Gastrocnemius medialis (tissue), 4 donors: ENCODE data around the gene PSPH.
A peak's percentile ranks its signal among the peaks of the same experiment; 100 is the strongest.

Experiments
- POLR2A ChIP-seq, 2 donors: fragments of 450-650 bp; IDR thresholded peaks; one replicate each; pipeline ENCODE4 v1.6.1; 2017; ENCODE audit warnings: antibody characterized with exemption in 2 of 2, mild to moderate bottlenecking in 2 of 2, moderate library complexity in 2 of 2
- TF ChIP-seq, protein P1 (sequence below), 5 experiments: fragments of 450-650 bp in 3 of 5; fragments of 200-600 bp in 2 of 5; sonication (generic) in 2 of 5; IDR thresholded peaks in 4 of 5; conservative IDR thresholded peaks in 1 of 5; 1 replicate in 4 of 5; 2 replicates in 1 of 5; pipeline ENCODE4 v1.5.1; 2016 to 2019; ENCODE audit warnings: antibody characterized with exemption in 5 of 5, mild to moderate bottlenecking in 3 of 5, moderate library complexity in 3 of 5

DNA sequence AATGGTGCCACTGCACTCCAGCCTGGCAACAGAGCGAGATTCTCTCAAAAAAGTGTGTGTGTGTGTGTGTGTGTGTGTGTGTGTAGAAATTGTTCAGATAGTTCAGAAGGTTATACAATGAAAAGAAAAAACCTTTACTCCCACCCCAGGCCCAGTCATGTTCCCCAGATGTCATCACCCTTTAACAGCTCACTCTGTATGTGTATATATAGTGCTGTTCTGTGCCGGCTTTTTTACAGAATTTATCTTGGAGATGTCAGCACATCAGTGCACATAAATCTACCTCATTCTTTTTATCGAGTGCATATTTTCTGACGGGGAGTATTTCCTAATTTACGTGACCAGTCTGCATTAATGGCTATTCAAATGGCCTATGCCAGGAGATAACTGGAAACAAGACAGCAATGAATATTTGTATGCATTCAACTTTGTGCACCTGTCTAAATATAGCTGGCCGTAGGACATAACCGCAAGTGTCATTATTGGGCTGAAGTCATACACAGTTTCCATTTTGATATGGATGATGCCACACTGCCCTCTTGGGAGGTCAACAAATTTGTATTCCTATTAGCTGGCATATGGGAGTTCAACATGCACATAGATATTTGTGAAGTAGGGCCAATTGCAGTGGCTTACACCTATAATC lies 75.1 kb downstream of the PSPH start:
- TF ChIP-seq, protein P1, sequence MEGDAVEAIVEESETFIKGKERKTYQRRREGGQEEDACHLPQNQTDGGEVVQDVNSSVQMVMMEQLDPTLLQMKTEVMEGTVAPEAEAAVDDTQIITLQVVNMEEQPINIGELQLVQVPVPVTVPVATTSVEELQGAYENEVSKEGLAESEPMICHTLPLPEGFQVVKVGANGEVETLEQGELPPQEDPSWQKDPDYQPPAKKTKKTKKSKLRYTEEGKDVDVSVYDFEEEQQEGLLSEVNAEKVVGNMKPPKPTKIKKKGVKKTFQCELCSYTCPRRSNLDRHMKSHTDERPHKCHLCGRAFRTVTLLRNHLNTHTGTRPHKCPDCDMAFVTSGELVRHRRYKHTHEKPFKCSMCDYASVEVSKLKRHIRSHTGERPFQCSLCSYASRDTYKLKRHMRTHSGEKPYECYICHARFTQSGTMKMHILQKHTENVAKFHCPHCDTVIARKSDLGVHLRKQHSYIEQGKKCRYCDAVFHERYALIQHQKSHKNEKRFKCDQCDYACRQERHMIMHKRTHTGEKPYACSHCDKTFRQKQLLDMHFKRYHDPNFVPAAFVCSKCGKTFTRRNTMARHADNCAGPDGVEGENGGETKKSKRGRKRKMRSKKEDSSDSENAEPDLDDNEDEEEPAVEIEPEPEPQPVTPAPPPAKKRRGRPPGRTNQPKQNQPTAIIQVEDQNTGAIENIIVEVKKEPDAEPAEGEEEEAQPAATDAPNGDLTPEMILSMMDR (IDR thresholded peaks at IDR 0.05 in 4 of 5, conservative IDR thresholded peaks at IDR 0.05 in 1 of 5): no peak
- TF ChIP-seq POLR2A (IDR thresholded peaks at IDR 0.05): peak in 1 of 2 donors; percentile 16
